ENCODE measurements around the gene GSN.

- TF ChIP-seq CTCF (IDR thresholded peaks at IDR 0.05), result no peak
- no peak for TF ChIP-seq POLR2AphosphoS5 (IDR thresholded peaks at IDR 0.05)
Measured at GRCh38 chr9:121286688-121286972, 18.7 kb downstream of the GSN start.
